ENCODE results near the gene PROKR1. TPM values are rescaled to one million over a fixed set of nuclear protein-coding genes. Genes with fewer than 3 reads are reported as not detected.

Gene PROKR1
- polyA plus RNA-seq, 1 donor (not counting 4 experiments of a cell fraction or from before 2014, with no cell fraction given): not detected

GRCh38 chr2:68607837-68608236 is 35.5 kb upstream of the PROKR1 start:
- DNase-seq (ENCODE audit: low read depth, low spot score) (no peak), FAIRE-seq (no peak)
- no peaks in the 10 kb centered on the region for H3K27me3 ChIP-seq (ENCODE audit: control insufficient read depth, extremely low read depth, insufficient read depth, low read length)
- no peak overlapping the region for H3K4me3 ChIP-seq (ENCODE audit: control insufficient read depth in 2 of 3, extremely low read depth in 1 of 3, insufficient read depth in 2 of 3, low read depth in 1 of 3, low read length in 3 of 3)
- no peaks in the 10 kb centered on the region for H3K79me2 ChIP-seq (ENCODE audit: control insufficient read depth, insufficient read depth, low read length)
- dilution Hi-C loops (cut with MboI; ENCODE audit: extremely low pct_ligation_motif_present, low sequenced_read_pairs): no loop called here
- no peaks in the 10 kb centered on the region for H3K36me3 ChIP-seq (ENCODE audit: control insufficient read depth in 2 of 2, extremely low read depth in 1 of 2, insufficient read depth in 2 of 2, low read length in 2 of 2)
- H3K9ac ChIP-seq (ENCODE audit: control insufficient read depth, extremely low read depth, insufficient read depth, low read length): no peak overlapping the region
- H3K27ac ChIP-seq (ENCODE audit: control insufficient read depth, insufficient read depth, low read length): no peak overlapping the region
- H3K4me1 ChIP-seq (ENCODE audit: control insufficient read depth, extremely low read depth, insufficient read depth, low read length): no peaks in the 10 kb centered on the region
- no peaks in the 10 kb centered on the region for H3K9me3 ChIP-seq (ENCODE audit: control insufficient read depth, low read depth, low read length)
- no peak overlapping the region for H2AFZ ChIP-seq (ENCODE audit: control insufficient read depth, low read length)
- no peak overlapping the region for H3K4me2 ChIP-seq (ENCODE audit: control insufficient read depth, extremely low read depth, insufficient read depth, low read depth, low read length)
- no peaks in the 10 kb centered on the region for H4K20me1 ChIP-seq (ENCODE audit: control insufficient read depth, extremely low read depth, insufficient read depth, low read length)
- H3K9me1 ChIP-seq (ENCODE audit: control insufficient read depth, extremely low read depth, insufficient read depth, low read length): no peaks in the 10 kb centered on the region
- no peak for TF ChIP-seq EZH2 (IDR thresholded peaks at IDR 0.05; ENCODE audit: low read length)
- TF ChIP-seq CTCF (optimal IDR thresholded peaks at IDR 0.05 in 1 of 3, IDR thresholded peaks at IDR 0.05 in 1 of 3, conservative IDR thresholded peaks at IDR 0.05 in 1 of 3; ENCODE audit: extremely low read depth in 1 of 3, insufficient read depth in 2 of 3, low read length in 3 of 3): no peak

- no peaks in the 10 kb centered on the region for H4K20me1 ChIP-seq (ENCODE audit: control insufficient read depth, extremely low read depth, insufficient read depth, low read length)
- no peak for TF ChIP-seq CTCF (optimal IDR thresholded peaks at IDR 0.05 in 1 of 3, IDR thresholded peaks at IDR 0.05 in 1 of 3, conservative IDR thresholded peaks at IDR 0.05 in 1 of 3; ENCODE audit: extremely low read depth in 1 of 3, insufficient read depth in 2 of 3, low read length in 3 of 3)
- H3K9ac ChIP-seq (ENCODE audit: control insufficient read depth, extremely low read depth, insufficient read depth, low read length): no peak overlapping the region
- no peak overlapping the region for H3K4me2 ChIP-seq (ENCODE audit: control insufficient read depth, extremely low read depth, insufficient read depth, low read depth, low read length)
- no peak for FAIRE-seq
- H3K9me3 ChIP-seq (ENCODE audit: control insufficient read depth, low read depth, low read length): no peaks in the 10 kb centered on the region
- no peaks in the 10 kb centered on the region for H3K27me3 ChIP-seq (ENCODE audit: control insufficient read depth, extremely low read depth, insufficient read depth, low read length)
- no peak for DNase-seq (ENCODE audit: low read depth, low spot score)
- H3K36me3 ChIP-seq (ENCODE audit: control insufficient read depth in 2 of 2, extremely low read depth in 1 of 2, insufficient read depth in 2 of 2, low read length in 2 of 2): no peaks in the 10 kb centered on the region
- H2AFZ ChIP-seq (ENCODE audit: control insufficient read depth, low read length): no peak overlapping the region
- H3K4me1 ChIP-seq (ENCODE audit: control insufficient read depth, extremely low read depth, insufficient read depth, low read length): no peaks in the 10 kb centered on the region
- dilution Hi-C loops (cut with MboI; ENCODE audit: extremely low pct_ligation_motif_present, low sequenced_read_pairs): no loop called here
- no peaks in the 10 kb centered on the region for H3K79me2 ChIP-seq (ENCODE audit: control insufficient read depth, insufficient read depth, low read length)
- H3K27ac ChIP-seq (ENCODE audit: control insufficient read depth, insufficient read depth, low read length): no peak overlapping the region
- no peaks in the 10 kb centered on the region for H3K9me1 ChIP-seq (ENCODE audit: control insufficient read depth, extremely low read depth, insufficient read depth, low read length)
- no peak overlapping the region for H3K4me3 ChIP-seq (ENCODE audit: control insufficient read depth in 2 of 3, extremely low read depth in 1 of 3, insufficient read depth in 2 of 3, low read depth in 1 of 3, low read length in 3 of 3)
Observed at GRCh38 chr2:68612765-68613519, 30.4 kb upstream of the PROKR1 start.
